ENCODE measurements around the gene PAX3.

PAX3 gene

DNA sequence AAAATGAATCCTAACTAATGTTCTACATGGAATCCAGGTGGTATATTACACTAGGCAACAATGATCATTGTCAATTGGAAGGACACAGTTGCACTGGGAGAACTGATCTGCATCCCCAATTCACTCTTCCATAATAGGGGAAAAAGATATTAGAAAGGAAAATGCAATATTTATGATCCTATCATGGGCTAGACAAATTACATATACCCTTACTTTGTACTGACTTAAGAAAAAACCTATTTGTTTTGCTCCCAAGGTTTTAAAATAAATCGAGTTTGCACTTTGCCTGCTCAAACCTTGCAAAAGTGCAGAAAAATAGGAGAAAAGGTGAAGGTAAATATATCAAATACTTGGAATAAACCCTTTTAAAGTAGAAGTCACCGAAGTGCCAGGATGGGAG, 11.0 kb upstream of the PAX3 start:
- DNase-seq: no peak

- no peak for DNase-seq
These were observed 10.6 kb upstream of the PAX3 start for GRCh38 chr2:222309361-222309760.

DNA sequence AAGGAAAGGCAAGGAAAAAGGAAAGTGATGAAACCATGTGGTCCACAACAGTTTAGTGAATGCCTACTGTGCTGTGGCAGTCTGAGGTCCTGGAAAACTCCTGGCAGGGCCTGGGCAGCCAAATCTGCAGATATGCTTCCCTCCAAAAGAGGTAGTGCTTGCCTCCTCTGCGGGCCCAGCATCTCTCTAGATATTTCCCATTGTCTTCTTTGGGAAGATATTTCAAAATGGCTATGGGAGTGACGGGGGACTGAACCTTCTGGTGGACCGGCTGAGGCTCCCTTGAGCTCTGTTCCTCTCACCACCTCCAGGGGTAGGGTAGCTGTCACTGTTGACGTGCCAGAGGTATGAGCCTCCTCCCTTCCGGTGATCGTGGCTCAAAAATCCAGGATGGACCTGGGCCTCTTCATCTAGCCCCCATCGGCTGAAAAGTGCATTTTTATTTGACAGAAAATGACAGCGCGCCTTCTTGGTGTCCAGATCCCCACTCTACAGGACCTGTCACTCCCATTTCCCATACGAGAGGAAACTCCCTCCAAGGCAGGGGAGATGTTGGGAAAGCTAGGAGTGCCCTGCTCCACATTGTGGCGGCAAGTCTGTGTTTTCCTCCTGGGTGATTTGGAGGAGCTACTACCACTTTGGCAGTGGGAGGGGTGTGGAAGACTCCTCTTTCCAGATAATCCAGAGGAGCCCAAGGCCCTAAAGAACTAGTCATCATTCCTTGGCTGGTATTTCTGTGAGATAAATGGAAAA, 9.4 kb upstream of the PAX3 start:
- DNase-seq: no peak

GRCh38 chr2:222307143-222307756, 8.5 kb upstream of the PAX3 start:
- DNase-seq: no peak

GRCh38 chr2:222306393-222307142, 7.8 kb upstream of the PAX3 start:
- DNase-seq: no peak

DNA sequence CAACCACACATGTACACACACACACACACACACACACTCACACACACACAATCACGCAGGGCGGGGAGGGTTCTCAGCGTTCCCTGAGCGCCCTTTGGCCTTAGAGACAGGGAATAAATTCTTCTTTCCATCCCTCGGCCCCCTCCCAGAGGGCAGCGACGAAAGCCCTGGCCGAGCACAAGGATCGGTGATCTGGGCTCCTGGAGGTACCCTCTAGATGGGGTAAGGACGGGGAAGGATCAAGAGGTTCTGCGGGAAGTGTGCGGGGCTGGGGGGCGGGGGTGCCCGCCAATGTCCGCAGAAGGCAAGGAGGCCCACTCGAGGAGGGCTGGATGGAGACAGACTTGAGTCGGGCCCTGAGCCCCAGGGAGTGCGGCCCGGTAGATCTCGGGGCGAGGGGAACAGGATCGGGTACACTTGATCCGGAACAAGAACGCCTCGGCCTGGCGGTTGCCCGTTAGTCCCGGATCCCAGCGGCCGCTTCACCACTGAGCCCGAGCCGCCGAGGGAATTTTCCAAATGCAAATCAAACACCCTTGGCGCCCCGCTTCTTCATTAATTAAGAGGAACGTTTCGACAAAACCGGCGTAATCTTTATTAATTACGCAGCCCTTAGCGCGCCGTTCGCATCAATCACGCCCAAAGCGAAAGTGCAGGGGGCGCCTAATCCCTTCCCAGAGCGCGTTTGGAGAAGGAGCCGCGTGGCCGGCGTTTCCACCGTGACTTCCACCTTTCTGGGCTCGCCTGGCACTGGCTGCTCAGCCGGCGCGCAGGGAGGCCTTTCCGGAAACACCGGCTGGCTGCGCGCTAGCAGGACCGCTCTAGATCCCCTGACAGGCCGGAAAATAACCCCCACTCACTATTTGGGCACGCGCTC, 7.0 kb upstream of the PAX3 start:
- DNase-seq: peak in 1 of 2 experiments; percentile 41

GRCh38 chr2:222304737-222305515, 6.1 kb upstream of the PAX3 start:
- no peak for DNase-seq

DNA sequence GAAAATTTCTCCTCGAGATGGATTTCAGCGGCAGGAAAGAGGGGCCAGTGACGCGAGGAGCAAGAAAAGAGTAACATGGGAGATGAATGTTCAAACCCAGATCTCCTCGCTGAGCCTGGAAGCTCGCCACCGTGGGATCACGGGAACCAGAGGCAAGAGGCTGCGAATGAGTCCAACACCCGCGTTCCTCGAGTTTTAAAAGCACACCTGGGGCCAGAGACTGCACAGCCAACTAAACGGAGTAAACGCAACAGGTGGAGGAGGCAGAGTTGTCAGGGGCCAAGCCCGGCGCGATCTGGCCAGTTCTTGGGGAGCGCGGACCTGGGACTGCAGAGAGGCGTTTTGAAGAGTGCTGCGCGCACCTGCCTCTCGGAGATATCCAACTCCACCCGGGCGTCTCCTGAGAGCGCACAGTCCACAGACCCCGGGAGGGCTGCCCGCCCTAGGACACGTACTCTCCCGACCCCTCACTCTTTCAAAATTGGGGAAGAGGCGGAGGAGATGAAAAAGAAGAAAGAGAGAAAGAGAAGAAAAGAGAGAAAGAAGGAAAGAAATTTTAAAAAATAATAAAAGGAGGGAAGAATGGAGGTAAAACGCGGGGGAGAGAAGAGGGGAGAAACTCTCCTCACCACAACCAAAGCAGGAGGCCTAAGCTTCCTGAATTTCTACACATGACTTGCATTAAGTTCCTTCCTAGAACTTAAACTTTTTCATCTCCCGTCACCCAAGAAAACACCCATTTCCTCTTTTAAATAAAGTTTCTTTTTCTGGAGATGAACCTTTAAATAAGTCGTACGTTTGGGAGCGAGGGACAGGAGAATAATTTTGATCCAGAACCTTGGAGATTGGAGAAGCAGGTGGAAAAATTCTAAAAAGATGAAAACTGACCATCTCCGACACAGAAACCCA, 5.3 kb upstream of the PAX3 start:
- no peak for DNase-seq

DNA sequence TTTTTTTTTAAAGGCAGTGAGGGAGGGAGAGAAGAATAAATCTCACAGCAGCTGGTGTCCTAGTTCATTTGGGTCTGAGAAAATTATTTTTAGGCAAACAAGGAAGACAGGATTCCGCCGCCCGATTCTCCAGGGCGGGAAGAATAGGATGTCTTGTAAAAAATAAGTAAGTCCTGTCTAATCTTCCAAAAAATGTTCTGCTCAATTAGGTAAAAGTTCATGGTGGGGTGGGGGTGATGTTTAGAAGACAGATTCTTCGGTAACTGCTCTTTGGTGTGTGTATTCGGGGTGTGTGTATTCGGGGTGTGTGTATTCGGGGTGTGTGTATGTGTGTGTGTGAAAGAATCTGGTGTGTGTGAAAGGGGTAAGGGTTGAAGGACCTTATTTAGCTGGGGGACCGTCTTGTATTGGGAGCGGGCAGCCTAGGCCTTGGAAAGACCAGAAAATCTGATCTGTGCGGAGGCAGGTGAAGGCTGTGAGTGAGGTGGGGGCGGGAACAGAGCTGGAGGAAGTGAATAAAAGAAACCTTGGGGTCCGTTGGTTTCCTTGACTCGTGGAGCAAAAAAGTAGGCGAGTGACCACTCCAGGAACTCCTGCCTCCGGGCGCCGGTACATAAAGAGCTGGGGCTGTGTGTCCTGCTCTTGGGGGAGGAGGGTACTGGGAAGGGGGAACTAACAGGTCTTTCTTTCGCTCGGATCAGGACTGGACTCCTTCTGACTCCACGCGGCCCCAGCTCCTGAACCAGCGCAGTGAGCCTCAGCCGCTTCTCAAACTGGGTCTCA, 4.4 kb upstream of the PAX3 start:
- no peak for DNase-seq

GRCh38 chr2:222302178-222303018, 3.6 kb upstream of the PAX3 start:
- no peak for DNase-seq

DNA sequence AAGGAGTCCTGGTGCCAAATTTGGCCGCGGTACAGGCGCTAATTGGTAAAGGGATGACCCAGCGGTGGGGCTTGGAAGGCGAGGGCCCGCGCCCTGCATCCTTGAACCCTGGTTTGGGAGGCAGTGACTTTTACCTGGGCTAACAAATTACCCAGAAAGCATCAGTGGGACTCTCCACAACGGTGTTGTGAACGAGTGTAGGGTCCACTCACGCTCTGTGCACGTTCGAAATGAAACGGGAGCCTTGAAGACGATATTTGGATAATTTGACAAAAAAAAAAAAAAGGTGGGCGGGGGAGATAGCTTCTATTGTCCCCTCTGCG, 3.0 kb upstream of the PAX3 start:
- DNase-seq: no peak

GRCh38 chr2:222301053-222301795, 2.4 kb upstream of the PAX3 start:
- no peak for DNase-seq

GRCh38 chr2:222300726-222301052, 1.9 kb upstream of the PAX3 start:
- no peak for DNase-seq

- DNase-seq: no peak
These were observed 1.3 kb upstream of the PAX3 start for GRCh38 chr2:222299906-222300725.

DNA sequence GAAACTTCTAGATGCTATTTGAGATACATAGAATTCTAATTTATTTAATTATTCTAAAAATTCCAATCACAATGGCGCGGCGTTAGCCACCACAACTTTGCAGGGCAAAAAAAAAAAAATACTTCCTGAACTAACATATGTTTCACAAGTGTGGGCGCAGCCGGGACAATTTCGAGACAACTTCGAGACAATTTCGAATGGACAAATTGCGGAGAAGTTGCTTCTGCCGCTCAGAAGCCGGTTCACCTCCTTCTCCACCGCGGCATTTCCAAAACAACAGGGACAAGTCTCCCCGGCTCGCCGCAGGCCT, 842 bp downstream of the PAX3 start:
- DNase-seq: no peak

- DNase-seq: no peak
These were observed 1.2 kb downstream of the PAX3 start for GRCh38 chr2:222297600-222297935.

DNA sequence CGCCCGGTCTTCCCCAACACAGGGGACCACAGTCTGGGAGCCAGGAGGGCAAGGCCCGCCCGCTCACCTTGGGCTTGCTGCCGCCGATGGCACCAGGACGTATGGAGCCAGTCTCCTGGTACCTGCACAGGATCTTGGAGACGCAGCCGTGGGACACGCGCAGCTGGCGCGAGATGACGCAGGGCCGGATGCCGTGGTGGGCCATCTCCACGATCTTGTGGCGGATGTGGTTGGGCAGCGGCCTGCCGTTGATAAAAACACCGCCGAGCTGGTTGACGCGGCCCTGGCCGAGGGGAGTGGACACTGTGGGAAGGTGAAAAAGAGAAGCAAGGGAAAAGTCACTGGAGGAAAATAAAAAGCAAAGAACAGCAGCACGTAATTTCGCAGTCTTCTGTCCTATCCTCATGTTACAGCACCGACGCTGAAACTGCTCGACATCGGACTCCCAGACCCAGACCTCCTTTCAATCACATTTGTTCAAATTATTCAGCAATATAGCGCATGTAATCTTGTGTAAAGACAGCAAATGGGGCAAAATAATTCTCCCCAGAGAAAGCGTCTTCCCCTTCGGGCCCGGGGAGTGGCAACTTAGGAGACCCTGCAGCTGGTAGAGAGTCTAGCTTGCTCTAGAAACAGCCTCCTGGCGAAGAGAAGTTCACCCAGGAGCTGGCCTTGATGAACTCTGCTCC, 1.7 kb downstream of the PAX3 start:
- no peak for DNase-seq

GRCh38 chr2:222296311-222296741, 2.5 kb downstream of the PAX3 start:
- no peak for DNase-seq
